ENCODE results near the gene PKP4. TPM values are rescaled to one million over a fixed set of nuclear protein-coding genes. Genes with fewer than 3 reads are reported as not detected.

The PKP4 gene
- total and polyA plus RNA-seq, 2 of the 8 experiments (the other 6 are each of a cell fraction or from before 2014, with no cell fraction given) = 48.2 to 88.0 TPM

- TF ChIP-seq BACH1 (IDR thresholded peaks at IDR 0.05; ENCODE audit: low read length) = 0 out of 2 replicates have a peak, but pooled peaks have one; percentile 42
- peak; percentile 40; the same call in 1 of the 2 replicates for TF ChIP-seq YY1 (IDR thresholded peaks at IDR 0.05; ENCODE audit: low read depth, low read length)
- TF ChIP-seq RAD21 (IDR thresholded peaks at IDR 0.05 in 1 of 2, conservative IDR thresholded peaks at IDR 0.05 in 1 of 2; ENCODE audit: low read depth in 2 of 2, low read length in 2 of 2) = peak; percentile 30 to 50; a peak in 2 of 4 replicates
- peak; percentile 69 for TF ChIP-seq CREB1 (IDR thresholded peaks at IDR 0.05)
- no peak for TF ChIP-seq SP2 (IDR thresholded peaks at IDR 0.05; ENCODE audit: low read length)
- TF ChIP-seq HDAC2 (IDR thresholded peaks at IDR 0.05; ENCODE audit: borderline replicate concordance in 1 of 2, low read depth in 2 of 2, low read length in 2 of 2) = peak; percentile 22 to 70; a peak in 1 of 4 replicates
- no peak for TF ChIP-seq HDAC6 (IDR thresholded peaks at IDR 0.05; ENCODE audit: low read depth, low read length)
- no peak for TF ChIP-seq JUND (IDR thresholded peaks at IDR 0.05; ENCODE audit: low read length)
- TF ChIP-seq TBP (IDR thresholded peaks at IDR 0.05; ENCODE audit: low read depth, low read length) = peak; percentile 77
- no peak for TF ChIP-seq CBX5 (IDR thresholded peaks at IDR 0.05; ENCODE audit: low read depth, low read length)
- no peak for TF ChIP-seq CBX8 (IDR thresholded peaks at IDR 0.05; ENCODE audit: borderline replicate concordance, low read depth, low read length)
- TF ChIP-seq POLR2AphosphoS5 (IDR thresholded peaks at IDR 0.05; ENCODE audit: low read depth, low read length) = peak; percentile 60; the same call in 1 of the 2 replicates
- no peak for TF ChIP-seq EZH2 (IDR thresholded peaks at IDR 0.05; ENCODE audit: low read depth, low read length, severe bottlenecking)
- TF ChIP-seq ZNF274 (IDR thresholded peaks at IDR 0.05; ENCODE audit: borderline replicate concordance, extremely low read depth, low read length) = no peak
- no peak for TF ChIP-seq BCL11A (IDR thresholded peaks at IDR 0.05; ENCODE audit: low read depth in 2 of 2, low read length in 2 of 2)
- TF ChIP-seq EGR1 (IDR thresholded peaks at IDR 0.05; ENCODE audit: borderline replicate concordance, low read depth, low read length) = peak; percentile 61
- no peak for TF ChIP-seq SIX5 (IDR thresholded peaks at IDR 0.05; ENCODE audit: low read depth, low read length)
- TF ChIP-seq E2F6 (IDR thresholded peaks at IDR 0.05) = no peak; the same call in none of the 2 replicates
- no peak for TF ChIP-seq POU5F1 (IDR thresholded peaks at IDR 0.05; ENCODE audit: low read depth, low read length)
- TF ChIP-seq CHD2 (IDR thresholded peaks at IDR 0.05; ENCODE audit: low read length) = peak; percentile 14; the same call in 1 of the 2 replicates
- no peak for TF ChIP-seq ATF3 (IDR thresholded peaks at IDR 0.05; ENCODE audit: insufficient read depth, low read depth, low read length)
Measured at GRCh38 chr2:158457826-158458616, 1.3 kb downstream of the PKP4 start (continued).
